ENCODE measurements around the gene PDZRN3. TPM values are rescaled to one million over a fixed set of nuclear protein-coding genes. Genes with fewer than 3 reads are reported as not detected.

The PDZRN3 gene
- total and polyA plus RNA-seq, 8 donors, result 20.0 to 88.6 (median 62.3) TPM

DNA sequence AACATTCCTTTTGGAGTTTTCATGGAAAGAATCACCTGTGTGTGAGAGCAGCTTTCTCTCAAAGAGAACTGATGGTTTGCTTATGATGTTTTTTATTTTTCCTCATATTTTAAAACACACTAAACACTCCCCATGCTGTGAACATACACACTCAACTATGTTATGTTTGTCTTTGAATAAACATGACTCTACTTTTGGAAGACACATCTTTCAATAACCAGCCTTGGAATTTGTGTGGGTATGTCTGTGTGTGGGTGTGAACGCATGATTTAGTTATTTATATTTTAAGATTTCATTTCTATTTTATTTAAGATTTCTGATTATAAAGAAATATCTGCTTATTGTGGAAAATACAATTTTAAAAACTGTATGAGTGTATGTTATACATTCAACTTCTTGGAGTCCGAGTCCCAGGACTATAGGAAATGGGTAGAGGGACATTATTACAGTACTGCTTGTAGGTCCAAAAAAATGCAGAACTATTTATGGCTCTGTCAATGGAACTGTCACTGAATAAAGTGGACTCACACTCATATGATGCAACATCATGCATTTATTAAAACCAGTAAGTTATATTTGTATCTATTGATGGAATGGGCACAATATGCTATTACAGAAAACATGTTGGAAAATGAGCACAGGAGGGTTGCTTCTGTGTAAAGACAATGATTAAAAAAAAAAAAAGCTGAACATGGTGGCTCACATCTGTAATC is 43.5 kb downstream of the PDZRN3 start:
- no peaks in the 10 kb centered on the region for H3K36me3 ChIP-seq
- no peak overlapping the region for H3K4me3 ChIP-seq
- intact Hi-C loops (cut with DNase I), result no loop called here
- H3K27ac ChIP-seq, result no peak overlapping the region
- TF ChIP-seq, protein P1, sequence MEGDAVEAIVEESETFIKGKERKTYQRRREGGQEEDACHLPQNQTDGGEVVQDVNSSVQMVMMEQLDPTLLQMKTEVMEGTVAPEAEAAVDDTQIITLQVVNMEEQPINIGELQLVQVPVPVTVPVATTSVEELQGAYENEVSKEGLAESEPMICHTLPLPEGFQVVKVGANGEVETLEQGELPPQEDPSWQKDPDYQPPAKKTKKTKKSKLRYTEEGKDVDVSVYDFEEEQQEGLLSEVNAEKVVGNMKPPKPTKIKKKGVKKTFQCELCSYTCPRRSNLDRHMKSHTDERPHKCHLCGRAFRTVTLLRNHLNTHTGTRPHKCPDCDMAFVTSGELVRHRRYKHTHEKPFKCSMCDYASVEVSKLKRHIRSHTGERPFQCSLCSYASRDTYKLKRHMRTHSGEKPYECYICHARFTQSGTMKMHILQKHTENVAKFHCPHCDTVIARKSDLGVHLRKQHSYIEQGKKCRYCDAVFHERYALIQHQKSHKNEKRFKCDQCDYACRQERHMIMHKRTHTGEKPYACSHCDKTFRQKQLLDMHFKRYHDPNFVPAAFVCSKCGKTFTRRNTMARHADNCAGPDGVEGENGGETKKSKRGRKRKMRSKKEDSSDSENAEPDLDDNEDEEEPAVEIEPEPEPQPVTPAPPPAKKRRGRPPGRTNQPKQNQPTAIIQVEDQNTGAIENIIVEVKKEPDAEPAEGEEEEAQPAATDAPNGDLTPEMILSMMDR (IDR thresholded peaks at IDR 0.05), result no peak
- H3K27me3 ChIP-seq, result no peaks in the 10 kb centered on the region
- DNase-seq, result no peak
- ATAC-seq, result no peak
- H3K4me1 ChIP-seq, result no peaks in the 10 kb centered on the region
- no peaks in the 10 kb centered on the region for H3K9me3 ChIP-seq

DNA sequence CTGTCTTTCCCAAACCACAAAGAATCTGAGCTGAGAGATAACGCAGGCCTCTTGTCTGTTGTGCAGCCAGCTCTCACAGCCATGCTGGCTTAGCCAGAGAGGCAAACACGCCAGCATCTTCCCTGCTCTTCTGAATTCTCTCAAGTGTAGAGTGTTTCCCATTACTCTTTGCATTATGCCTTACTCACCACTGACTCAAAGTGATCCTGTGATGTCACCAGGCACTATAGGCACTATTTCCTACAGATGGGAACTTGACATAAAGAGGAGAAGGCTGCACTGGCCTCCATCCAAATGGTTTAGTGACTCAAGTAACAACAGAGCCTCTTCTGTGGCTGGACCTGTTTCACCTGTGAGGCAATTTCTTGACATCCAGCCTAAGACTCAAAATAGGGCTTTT is 44.4 kb downstream of the PDZRN3 start:
- Histone ChIP-seq H3K4me1 (peaks cover 0 to 3% of the 10 kb centered on the region in 2 donors), H3K9me3 (no peaks in the 10 kb centered on the region), H3K27me3 (no peaks in the 10 kb centered on the region), H3K4me3 (no peak overlapping the region), H3K36me3 (no peaks in the 10 kb centered on the region), H3K27ac (no peak overlapping the region)
- intact Hi-C loops (cut with DNase I), result no loop called here
- DNase-seq (peak in 2 of 4 donors; percentile 52), ATAC-seq (peak; percentile 33)
- TF ChIP-seq, protein P1 (IDR thresholded peaks at IDR 0.05), result no peak

DNA sequence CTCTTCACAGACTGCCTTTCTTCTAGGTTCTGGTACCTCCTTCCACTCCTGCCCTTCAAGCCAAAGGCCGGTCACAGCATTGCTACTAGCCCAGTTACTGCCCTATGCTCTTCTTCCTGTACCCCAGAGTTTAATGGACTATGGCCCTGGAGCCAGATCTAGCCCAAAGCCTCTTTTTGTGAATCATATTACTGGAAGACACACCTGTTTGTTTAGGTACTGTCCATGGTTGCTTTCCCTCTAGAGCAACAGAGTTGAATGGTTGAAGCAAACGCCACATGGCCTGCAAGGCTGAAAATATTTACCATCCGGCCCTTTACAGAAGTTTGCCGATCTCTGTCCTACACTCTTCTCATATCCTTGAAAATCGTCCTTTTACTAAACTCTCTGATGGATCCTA is 47.0 kb downstream of the PDZRN3 start:
- Histone ChIP-seq H3K4me1 (peaks cover 0 to 5% of the 10 kb centered on the region in 2 donors), H3K27me3 (peaks cover 0 to 4% of the 10 kb centered on the region in 2 donors), H3K9me3 (no peaks in the 10 kb centered on the region), H3K27ac (no peak overlapping the region), H3K36me3 (no peaks in the 10 kb centered on the region), H3K4me3 (no peak overlapping the region)
- intact Hi-C loops (cut with DNase I), result no loop called here
- DNase-seq (no peak), ATAC-seq (no peak)
- TF ChIP-seq, protein P1 (IDR thresholded peaks at IDR 0.05), result no peak

DNA sequence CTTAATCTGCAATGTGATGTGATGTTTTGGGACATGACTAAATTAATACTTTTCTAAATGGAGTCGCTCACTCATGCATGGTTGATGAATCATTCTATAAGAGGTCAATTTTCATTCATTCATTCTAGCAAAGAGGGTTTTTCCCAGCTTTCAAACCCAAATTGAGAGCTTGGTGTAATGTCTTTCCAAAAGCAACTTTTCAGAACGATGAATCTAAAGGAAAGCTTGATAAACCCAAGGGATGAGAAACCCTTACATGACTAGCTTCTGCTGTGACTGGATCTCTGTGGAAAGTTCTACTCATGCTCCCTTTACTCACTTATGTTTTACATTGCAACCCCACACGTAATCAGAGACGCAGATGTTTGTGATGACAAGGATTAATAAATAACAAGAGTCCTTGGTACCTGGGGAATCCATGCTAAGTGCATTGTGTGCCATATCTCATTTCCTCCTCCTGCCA is 47.7 kb downstream of the PDZRN3 start:
- ATAC-seq, result no peak
- intact Hi-C loops (cut with DNase I), result no loop called here

DNA sequence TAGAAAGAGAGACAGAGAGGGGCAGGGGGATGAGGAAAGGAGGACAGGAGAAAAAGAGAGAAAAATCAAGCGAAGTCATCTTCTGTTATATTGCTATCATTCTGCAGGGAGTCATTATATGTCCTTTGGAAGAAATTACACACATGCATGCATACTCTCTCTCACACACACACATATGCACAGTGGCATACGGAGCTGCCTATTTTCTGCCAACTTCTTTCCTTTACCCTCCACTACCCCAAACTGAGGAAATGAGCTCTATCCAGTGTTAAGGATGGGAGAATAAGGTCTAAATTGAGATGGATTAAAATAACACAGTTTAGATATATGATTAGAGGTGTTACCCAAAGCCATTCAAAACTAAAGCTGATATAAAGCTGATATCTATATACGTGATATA is 48.8 kb downstream of the PDZRN3 start:
- DNase-seq, result no peak
- no peak overlapping the region for H3K4me3 ChIP-seq
- H3K27me3 ChIP-seq, result peaks cover 0 to 21% of the 10 kb centered on the region in 2 donors
- H3K4me1 ChIP-seq, result peaks cover 0 to 7% of the 10 kb centered on the region in 2 donors
- intact Hi-C loops (cut with DNase I), result no loop called here
- TF ChIP-seq, protein P1 (IDR thresholded peaks at IDR 0.05), result no peak
- H3K27ac ChIP-seq, result no peak overlapping the region
- no peak for ATAC-seq
- H3K36me3 ChIP-seq, result no peaks in the 10 kb centered on the region
- no peaks in the 10 kb centered on the region for H3K9me3 ChIP-seq

More for the DNA sequence above, 47.7 kb downstream of the PDZRN3 start:
- Histone ChIP-seq H3K27me3 (peaks cover 0 to 10% of the 10 kb centered on the region in 2 donors), H3K36me3 (no peaks in the 10 kb centered on the region), H3K4me1 (peaks cover 0 to 7% of the 10 kb centered on the region in 2 donors), H3K9me3 (no peaks in the 10 kb centered on the region), H3K27ac (no peak overlapping the region), H3K4me3 (no peak overlapping the region)
- TF ChIP-seq, protein P1 (IDR thresholded peaks at IDR 0.05), result no peak
- no peak for DNase-seq

All from left lung (tissue), 10 donors.